ENCODE data around the gene SLC35G3.

The SLC35G3 gene

DNA sequence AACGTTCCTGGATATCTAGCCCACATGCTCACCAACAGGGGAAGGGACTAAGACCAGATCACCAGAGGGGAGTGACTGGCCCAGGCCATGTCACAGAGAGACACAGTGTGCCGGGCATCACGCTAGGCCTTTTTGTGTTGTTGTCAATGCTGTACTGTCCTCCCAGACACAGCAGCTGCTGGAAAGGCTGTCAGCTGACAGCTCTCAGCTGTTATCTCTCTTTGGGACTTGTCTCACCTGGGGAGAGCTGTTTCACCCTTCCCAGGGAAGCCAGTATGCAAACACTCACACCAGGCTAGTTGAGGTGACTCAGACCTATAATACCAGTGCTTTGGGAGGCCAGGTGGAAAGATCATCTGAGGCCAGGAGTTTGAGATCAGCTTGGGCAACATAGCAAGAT lies 27.1 kb downstream of the SLC35G3 start:
- no peak overlapping the region for H3K4me3 ChIP-seq (replicated peaks in 1 of 2; ENCODE audit: low read depth in 2 of 2, low read length in 2 of 2)
- DNase-seq (ENCODE audit: low read depth in 2 of 2) = no peak

GRCh38 chr17:35166526-35166925 lies 27.7 kb downstream of the SLC35G3 start:
- TF ChIP-seq CTCF (IDR thresholded peaks at IDR 0.05; ENCODE audit: low read depth, low read length) = no peak
- no peak for DNase-seq (ENCODE audit: low read depth in 2 of 2)

More for the DNA sequence above, 27.1 kb downstream of the SLC35G3 start:
- no peak for TF ChIP-seq CTCF (IDR thresholded peaks at IDR 0.05; ENCODE audit: low read depth, low read length)

DNA sequence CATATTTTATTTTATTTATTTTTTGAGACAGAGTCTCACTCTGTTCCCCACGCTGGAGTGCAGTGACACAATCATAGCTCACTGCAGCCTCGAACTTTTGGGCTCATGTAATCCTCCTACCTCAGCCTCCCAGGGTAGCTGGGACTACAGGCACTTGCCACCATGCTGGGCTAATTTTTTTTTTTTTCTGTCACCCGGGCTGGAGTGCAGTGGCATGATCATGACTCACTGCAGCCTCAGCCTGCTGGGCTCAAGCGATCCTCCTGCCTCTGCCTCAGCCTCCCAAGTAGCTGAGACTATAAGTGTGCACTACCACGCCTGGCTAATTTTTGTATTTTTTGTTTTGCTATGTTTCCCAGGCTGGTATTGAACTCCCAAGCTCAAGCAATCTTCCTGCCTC lies 29.5 kb downstream of the SLC35G3 start:
- TF ChIP-seq CTCF (IDR thresholded peaks at IDR 0.05; ENCODE audit: low read depth, low read length) = no peak
- DNase-seq (ENCODE audit: low read depth in 2 of 2) = no peak
- H3K4me3 ChIP-seq (replicated peaks in 1 of 2; ENCODE audit: low read depth in 2 of 2, low read length in 2 of 2) = no peak overlapping the region

More at GRCh38 chr17:35166526-35166925, 27.7 kb downstream of the SLC35G3 start:
- no peak overlapping the region for H3K4me3 ChIP-seq (replicated peaks in 1 of 2; ENCODE audit: low read depth in 2 of 2, low read length in 2 of 2)

GRCh38 chr17:35163886-35164285 lies 30.3 kb downstream of the SLC35G3 start:
- no peak overlapping the region for H3K4me3 ChIP-seq (replicated peaks in 1 of 2; ENCODE audit: low read depth in 2 of 2, low read length in 2 of 2)
- no peak for TF ChIP-seq CTCF (IDR thresholded peaks at IDR 0.05; ENCODE audit: low read depth, low read length)
- no peak for DNase-seq (ENCODE audit: low read depth in 2 of 2)

- H3K4me3 ChIP-seq (replicated peaks in 1 of 2; ENCODE audit: low read depth in 2 of 2, low read length in 2 of 2) = no peak overlapping the region
- DNase-seq (ENCODE audit: low read depth in 2 of 2) = no peak
- no peak for TF ChIP-seq CTCF (IDR thresholded peaks at IDR 0.05; ENCODE audit: low read depth, low read length)
Observed at GRCh38 chr17:35162755-35163154, 31.4 kb downstream of the SLC35G3 start.

- no peak for TF ChIP-seq CTCF (IDR thresholded peaks at IDR 0.05; ENCODE audit: low read depth, low read length)
- DNase-seq (ENCODE audit: low read depth in 2 of 2) = peak in 1 of 2 donors; percentile 11
- H3K4me3 ChIP-seq (replicated peaks in 1 of 2; ENCODE audit: low read depth in 2 of 2, low read length in 2 of 2) = no peak overlapping the region
Observed at GRCh38 chr17:35161281-35161761, 32.9 kb downstream of the SLC35G3 start.

Data from cardiac fibroblast (primary cell).